Gastroesophageal sphincter (tissue), 3 donors: Measurements from ENCODE around the gene MOB3B.

Source experiments
- CTCF ChIP-seq, 4 experiments: fragments of 200-600 bp in 2 of 4; fragments of 450-650 bp in 2 of 4; sonication (generic) in 1 of 4; IDR thresholded peaks; one replicate each; pipeline ENCODE4 v1.5.1; 2017 to 2019; ENCODE audit warnings: antibody characterized with exemption in 4 of 4, mild to moderate bottlenecking in 2 of 4, moderate library complexity in 2 of 4
- EP300 ChIP-seq: sonication (generic); formaldehyde crosslinking; IDR thresholded peaks from one replicate; pipeline ENCODE4 v1.6.1; 2017; ENCODE audit warnings: antibody characterized with exemption, mild to moderate bottlenecking
- POLR2A ChIP-seq, 2 donors: fragments of 450-650 bp; IDR thresholded peaks; one replicate each; pipeline ENCODE4 v1.6.1; 2017; ENCODE audit warnings: antibody characterized with exemption in 2 of 2, mild to moderate bottlenecking in 2 of 2, moderate library complexity in 1 of 2
- POLR2AphosphoS5 ChIP-seq: sonication (generic); formaldehyde crosslinking; IDR thresholded peaks from one replicate; pipeline ENCODE4 v1.6.1; 2017; ENCODE audit warnings: antibody characterized with exemption

- TF ChIP-seq CTCF (IDR thresholded peaks at IDR 0.05): no peak
- TF ChIP-seq POLR2AphosphoS5: no peak
- TF ChIP-seq POLR2A (IDR thresholded peaks at IDR 0.05): no peak
- no peak for TF ChIP-seq EP300
Observed at GRCh38 chr9:27487128-27487640, 42.4 kb downstream of the MOB3B start.
